Smooth muscle cell (in vitro differentiated cells): Measurements from ENCODE around the gene SAMD9L. TPM values are rescaled to one million over a fixed set of nuclear protein-coding genes. Genes with fewer than 3 reads are reported as not detected.

Experiments used
- DNase-seq: peaks from one replicate; lab custom pipeline; 2025; ENCODE audit not compliant: unreplicated experiment; lab: John Stamatoyannopoulos, UW
- H2AFZ ChIP-seq: fragments of 200-600 bp; sonication (generic); 2 replicates; pipeline ENCODE4 v1.6.0; 2016; ENCODE audit warnings: antibody characterized with exemption, low read depth, mild to moderate bottlenecking
- H3F3A ChIP-seq: fragments of 200-600 bp; sonication (generic); 2 replicates; pipeline ENCODE4 v1.6.0; 2017; ENCODE audit warnings: antibody characterized with exemption, low read depth
- H3K27ac ChIP-seq: fragments of 200-600 bp; sonication (generic); 2 replicates; pipeline ENCODE4 v1.5.1; 2016; ENCODE audit warnings: low read depth, mild to moderate bottlenecking
- H3K27me3 ChIP-seq: fragments of 200-600 bp; sonication (generic); 2 replicates; pipeline ENCODE4 v1.6.1; 2016; ENCODE audit warnings: low read depth, mild to moderate bottlenecking
- H3K36me3 ChIP-seq: fragments of 200-600 bp; sonication (generic); 2 replicates; pipeline ENCODE4 v1.5.1; 2016; ENCODE audit warnings: low read depth
- H3K4me1 ChIP-seq: fragments of 200-600 bp; sonication (generic); 2 replicates; pipeline ENCODE4 v1.5.1; 2016; ENCODE audit warnings: low read depth
- H3K4me2 ChIP-seq: fragments of 200-600 bp; sonication (generic); 2 replicates; pipeline ENCODE4 v1.6.0; 2016; ENCODE audit warnings: mild to moderate bottlenecking
- H3K4me3 ChIP-seq: fragments of 200-600 bp; sonication (generic); 2 replicates; pipeline ENCODE4 v1.5.1; 2016; ENCODE audit warnings: mild to moderate bottlenecking
- H3K79me2 ChIP-seq: fragments of 200-600 bp; sonication (generic); 2 replicates; pipeline ENCODE4 v1.6.0; 2016; ENCODE audit warnings: low read depth, mild to moderate bottlenecking
- H3K9ac ChIP-seq: fragments of 200-600 bp; sonication (generic); 2 replicates; pipeline ENCODE4 v1.6.0; 2016; ENCODE audit warnings: low read depth
- H3K9me3 ChIP-seq: fragments of 200-600 bp; sonication (generic); replicated peaks from 2 replicates; pipeline ENCODE4 v1.5.1; 2016; ENCODE audit warnings: low read depth
- H4K20me1 ChIP-seq: fragments of 200-600 bp; sonication (generic); 2 replicates; pipeline ENCODE4 v1.6.0; 2016; ENCODE audit warnings: low read depth
- WGBS: methylation state at CpG from one replicate; pipeline ENCODE4 v1.1.7; 2016; ENCODE audit warnings: low lambda C conversion rate; 5-methylcytosine and 5-hydroxymethylcytosine counted together
- polyA plus RNA-seq: library from polyadenylated mRNA; unstranded; fragments of >200 nt; fragmentation: Nextera tagmentation; extraction: Ambion mirVana; gene quantifications from 2 replicates; pipeline ENCODE4 v1.2.1, GENCODE V29; 2016
- total RNA-seq: library from RNA; depleted of rRNA; stranded (reverse); fragments of >200 nt; gene quantifications from 2 replicates; pipeline ENCODE4 v1.2.3, GENCODE V29; 2014
- TF ChIP-seq, protein P1 (sequence below): fragments of 200-600 bp; sonication (generic); IDR thresholded peaks from 2 replicates; pipeline ENCODE4 v1.5.1; 2017; ENCODE audit warnings: borderline replicate concordance, mild to moderate bottlenecking, antibody characterized with exemption; ENCODE audit not compliant: insufficient read depth, poor library complexity, severe bottlenecking

The SAMD9L gene
- total and polyA plus RNA-seq, 2 experiments from 2014 or later: 0.31 to 2.7 TPM

- H3K4me2 ChIP-seq: no peak overlapping the region
- no peaks in the 10 kb centered on the region for H3K79me2 ChIP-seq
- peak overlapping the region; percentile 12 for H3K27ac ChIP-seq
- H3F3A ChIP-seq: no peaks in the 10 kb centered on the region
- H3K4me1 ChIP-seq: no peaks in the 10 kb centered on the region
- WGBS: 77% methylated on average over 1 of the region's 1 CpG
- H3K36me3 ChIP-seq: no peaks in the 10 kb centered on the region
- no peaks in the 10 kb centered on the region for H3K27me3 ChIP-seq
- TF ChIP-seq, protein P1, sequence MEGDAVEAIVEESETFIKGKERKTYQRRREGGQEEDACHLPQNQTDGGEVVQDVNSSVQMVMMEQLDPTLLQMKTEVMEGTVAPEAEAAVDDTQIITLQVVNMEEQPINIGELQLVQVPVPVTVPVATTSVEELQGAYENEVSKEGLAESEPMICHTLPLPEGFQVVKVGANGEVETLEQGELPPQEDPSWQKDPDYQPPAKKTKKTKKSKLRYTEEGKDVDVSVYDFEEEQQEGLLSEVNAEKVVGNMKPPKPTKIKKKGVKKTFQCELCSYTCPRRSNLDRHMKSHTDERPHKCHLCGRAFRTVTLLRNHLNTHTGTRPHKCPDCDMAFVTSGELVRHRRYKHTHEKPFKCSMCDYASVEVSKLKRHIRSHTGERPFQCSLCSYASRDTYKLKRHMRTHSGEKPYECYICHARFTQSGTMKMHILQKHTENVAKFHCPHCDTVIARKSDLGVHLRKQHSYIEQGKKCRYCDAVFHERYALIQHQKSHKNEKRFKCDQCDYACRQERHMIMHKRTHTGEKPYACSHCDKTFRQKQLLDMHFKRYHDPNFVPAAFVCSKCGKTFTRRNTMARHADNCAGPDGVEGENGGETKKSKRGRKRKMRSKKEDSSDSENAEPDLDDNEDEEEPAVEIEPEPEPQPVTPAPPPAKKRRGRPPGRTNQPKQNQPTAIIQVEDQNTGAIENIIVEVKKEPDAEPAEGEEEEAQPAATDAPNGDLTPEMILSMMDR: no peak
- H2AFZ ChIP-seq: no peak overlapping the region
- no peaks in the 10 kb centered on the region for H3K9me3 ChIP-seq
- no peak for DNase-seq
- H3K9ac ChIP-seq: no peak overlapping the region
- H4K20me1 ChIP-seq: no peaks in the 10 kb centered on the region
- no peak overlapping the region for H3K4me3 ChIP-seq
These were observed 12.2 kb upstream of the SAMD9L start for GRCh38 chr7:93160410-93160809.

DNA sequence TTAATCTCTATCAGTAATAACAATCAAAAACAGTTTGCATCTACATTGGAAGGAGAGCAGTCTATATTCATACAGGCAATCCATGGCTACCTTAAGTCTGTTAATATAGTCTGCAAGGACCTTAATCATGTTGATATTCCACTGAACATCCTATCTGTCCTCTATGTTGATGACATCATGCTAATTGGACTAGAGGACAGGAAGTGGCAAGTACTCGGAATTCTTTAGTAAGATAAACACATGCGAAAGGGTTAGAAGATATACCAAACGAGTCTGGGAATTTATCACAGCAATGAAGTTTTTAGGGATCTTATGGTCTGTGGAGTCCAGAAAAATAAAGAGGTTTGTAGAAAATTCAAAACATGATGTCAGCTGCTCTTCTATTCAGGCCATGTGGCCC is 11.3 kb upstream of the SAMD9L start:
- Histone ChIP-seq H3K9me3 (no peaks in the 10 kb centered on the region), H4K20me1 (no peaks in the 10 kb centered on the region), H2AFZ (no peak overlapping the region), H3K79me2 (no peaks in the 10 kb centered on the region), H3K27me3 (no peaks in the 10 kb centered on the region), H3K36me3 (no peaks in the 10 kb centered on the region), H3F3A (no peaks in the 10 kb centered on the region), H3K27ac (peak overlapping the region; percentile 12), H3K9ac (no peak overlapping the region), H3K4me1 (no peaks in the 10 kb centered on the region), H3K4me3 (no peak overlapping the region), H3K4me2 (no peak overlapping the region)
- WGBS: 43% methylated on average over 3 of the region's 3 CpGs
- no peak for DNase-seq
- TF ChIP-seq, protein P1: no peak

GRCh38 chr7:93156884-93157283 is 8.7 kb upstream of the SAMD9L start:
- no peaks in the 10 kb centered on the region for H3K27me3 ChIP-seq
- DNase-seq: no peak
- H3K9me3 ChIP-seq: no peaks in the 10 kb centered on the region
- no peak overlapping the region for H3K4me2 ChIP-seq
- H3K4me3 ChIP-seq: no peak overlapping the region
- H2AFZ ChIP-seq: no peak overlapping the region
- no peaks in the 10 kb centered on the region for H4K20me1 ChIP-seq
- H3K79me2 ChIP-seq: no peaks in the 10 kb centered on the region
- TF ChIP-seq, protein P1: no peak
- no peaks in the 10 kb centered on the region for H3K36me3 ChIP-seq
- WGBS: 82% methylated on average over 1 of the region's 1 CpG
- H3K27ac ChIP-seq: no peak overlapping the region
- no peaks in the 10 kb centered on the region for H3F3A ChIP-seq
- no peaks in the 10 kb centered on the region for H3K4me1 ChIP-seq
- no peak overlapping the region for H3K9ac ChIP-seq

DNA sequence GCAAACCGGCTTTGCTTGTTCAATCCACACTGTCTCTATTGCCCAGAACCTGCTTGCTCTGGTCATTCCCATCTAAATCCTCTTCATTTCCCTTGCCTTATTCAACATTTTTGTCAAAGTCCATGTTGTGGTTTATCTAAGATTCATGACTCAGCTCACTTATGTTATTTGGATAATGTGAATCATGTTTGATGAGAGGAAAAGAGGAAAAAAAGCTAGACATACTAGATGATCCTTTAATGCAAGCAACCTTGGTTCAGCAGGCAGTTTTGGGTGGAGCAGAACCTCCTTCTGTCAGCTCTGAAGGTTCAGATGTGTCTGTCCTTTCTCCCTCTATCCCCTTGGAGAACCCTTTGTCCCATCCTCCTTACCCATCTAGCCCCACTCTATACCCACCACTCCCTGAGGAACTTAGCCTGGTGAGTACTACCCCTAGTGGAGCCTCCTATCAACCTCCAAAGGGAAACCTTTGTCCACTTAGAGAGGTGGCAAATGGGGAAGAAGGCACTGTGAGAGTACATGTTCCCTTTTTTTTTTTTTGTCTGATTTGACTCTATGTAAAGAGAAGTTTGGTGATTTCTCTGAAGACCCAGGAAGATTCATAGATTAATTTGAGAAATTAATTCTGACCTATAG is 2.1 kb upstream of the SAMD9L start:
- Histone ChIP-seq H3K9ac (no peak overlapping the region), H3K4me1 (peaks cover 12% of the 10 kb centered on the region), H3K4me3 (no peak overlapping the region), H3K9me3 (no peaks in the 10 kb centered on the region), H3K27ac (no peak overlapping the region), H3K27me3 (no peaks in the 10 kb centered on the region), H3F3A (no peaks in the 10 kb centered on the region), H3K4me2 (no peak overlapping the region), H2AFZ (no peak overlapping the region), H4K20me1 (no peaks in the 10 kb centered on the region), H3K79me2 (no peaks in the 10 kb centered on the region), H3K36me3 (no peaks in the 10 kb centered on the region)
- no peak for DNase-seq
- TF ChIP-seq, protein P1: no peak
- WGBS: 92% methylated on average over 1 of the region's 1 CpG
